GM18867 (cell line): Measurements from ENCODE around the gene CDC14B.
"Not testable (repeated sequence)": the region's sequence is repeated elsewhere in the genome, so short reads cannot be mapped to it uniquely, and the experiment has no call there.

Source experiments
- ATAC-seq: cut with Tn5 transposase; IDR thresholded peaks from one replicate; pipeline ENCODE4 v1.9.1; 2021; ENCODE audit warnings: mild to moderate bottlenecking, moderate library complexity; ENCODE audit not compliant: unreplicated experiment

Gene CDC14B

GRCh38 chr9:96505316-96505991, 114.2 kb downstream of the CDC14B start:
- no peak for ATAC-seq

- no peak for ATAC-seq
Measured at GRCh38 chr9:96503918-96504317, 115.7 kb downstream of the CDC14B start.

GRCh38 chr9:96503374-96503748, 116.3 kb downstream of the CDC14B start:
- not testable (repeated sequence) for ATAC-seq

- no peak for ATAC-seq
Measured at GRCh38 chr9:96502539-96503373, 116.9 kb downstream of the CDC14B start.

GRCh38 chr9:96501633-96502538, 117.8 kb downstream of the CDC14B start:
- ATAC-seq = no peak

- ATAC-seq = no peak
Measured at GRCh38 chr9:96500696-96501632, 118.7 kb downstream of the CDC14B start.

GRCh38 chr9:96499257-96499656, 120.4 kb downstream of the CDC14B start:
- no peak for ATAC-seq

GRCh38 chr9:96498796-96499195, 120.8 kb downstream of the CDC14B start:
- no peak for ATAC-seq

- ATAC-seq = no peak
Measured at GRCh38 chr9:96497117-96497399, 122.6 kb downstream of the CDC14B start.

- no peak for ATAC-seq
Measured at GRCh38 chr9:96496368-96497116, 123.1 kb downstream of the CDC14B start.

GRCh38 chr9:96495341-96495740, 124.3 kb downstream of the CDC14B start:
- ATAC-seq = no peak

- no peak for ATAC-seq
Measured at GRCh38 chr9:96494215-96494800, 125.3 kb downstream of the CDC14B start.

GRCh38 chr9:96493757-96494156, 125.9 kb downstream of the CDC14B start:
- ATAC-seq = no peak

- no peak for ATAC-seq
Measured at GRCh38 chr9:96492993-96493531, 126.6 kb downstream of the CDC14B start.

- no peak for ATAC-seq
Measured at GRCh38 chr9:96491880-96492525, 127.6 kb downstream of the CDC14B start.

- no peak for ATAC-seq
Measured at GRCh38 chr9:96491079-96491879, 128.4 kb downstream of the CDC14B start.

GRCh38 chr9:96490534-96491078, 129.0 kb downstream of the CDC14B start:
- no peak for ATAC-seq
